WTC11 (cell line): ENCODE data around the gene YWHAH. TPM values are rescaled to one million over a fixed set of nuclear protein-coding genes. Genes with fewer than 3 reads are reported as not detected.
A peak's percentile ranks its signal among the peaks of the same experiment; 100 is the strongest.

ENCODE experiments used
- ATAC-seq: fragments of 200-7000 bp; cut with Tn5 transposase; 2 replicates; pipeline ENCODE4 v1.10.0; 2021; ENCODE audit warnings: mild to moderate bottlenecking, moderate library complexity
- CTCF ChIA-PET: fragments of 300-600 bp; sonication (Branson Sonifier 250); formaldehyde crosslinking; loops from one replicate; lab custom pipeline; 2021; ENCODE audit warnings: antibody characterized with exemption; lab: Charles Lee
- POLR2A ChIA-PET: fragments of 350-600 bp; sonication (Branson Sonifier 250); formaldehyde crosslinking; loops from one replicate; lab custom pipeline; 2021; ENCODE audit warnings: antibody characterized with exemption; lab: Charles Lee
- DNase-seq: peaks from one replicate; pipeline ENCODE4 v3.0.0; 2021; ENCODE audit warnings: low spot score
- H3K27ac Mint-ChIP-seq: 2 replicates; pipeline ENCODE4 v1.8.0; 2021; ENCODE audit warnings: mixed read lengths
- H3K27me3 Mint-ChIP-seq: 2 replicates; pipeline ENCODE4 v1.8.0; 2021; ENCODE audit warnings: low read depth, mild to moderate bottlenecking, moderate library complexity, mixed read lengths
- H3K36me3 Mint-ChIP-seq: 2 replicates; pipeline ENCODE4 v1.8.0; 2021; ENCODE audit warnings: mixed read lengths
- H3K4me1 Mint-ChIP-seq: 2 replicates; pipeline ENCODE4 v1.8.0; 2022; ENCODE audit warnings: mixed read lengths
- H3K4me3 Mint-ChIP-seq: 2 replicates; pipeline ENCODE4 v1.8.0; 2021; ENCODE audit warnings: mild to moderate bottlenecking, moderate library complexity, mixed read lengths
- H3K9me3 Mint-ChIP-seq: 2 replicates; pipeline ENCODE4 v1.8.0; 2021; ENCODE audit warnings: mixed read lengths
- ARID4B ChIP-seq: sonication (generic); formaldehyde crosslinking; IDR thresholded peaks from 2 replicates; pipeline ENCODE4 v1.8.0; 2023; ENCODE audit warnings: missing genetic modification reagents, mild to moderate bottlenecking, borderline replicate concordance
- CBFB ChIP-seq: sonication (generic); formaldehyde crosslinking; IDR thresholded peaks from 2 replicates; pipeline ENCODE4 v1.8.1; 2022; ENCODE audit warnings: mild to moderate bottlenecking, low read depth, missing genetic modification reagents
- CTCF ChIP-seq: fragments of 200-600 bp; IDR thresholded peaks from 2 replicates; pipeline ENCODE4 v1.8.0; 2022; ENCODE audit warnings: antibody characterized with exemption
- ELF4 ChIP-seq: sonication (generic); formaldehyde crosslinking; IDR thresholded peaks from 2 replicates; pipeline ENCODE4 v1.8.1; 2022; ENCODE audit warnings: low read depth, mild to moderate bottlenecking, moderate library complexity, missing genetic modification reagents
- EMX1 ChIP-seq: fragments of 250-450 bp; sonication (Bioruptor Pico); IDR thresholded peaks from 2 replicates; pipeline ENCODE4 v1.8.0; 2021; ENCODE audit warnings: mild to moderate bottlenecking
- ETV6 ChIP-seq: sonication (generic); formaldehyde crosslinking; IDR thresholded peaks from 2 replicates; pipeline ENCODE4 v1.8.1; 2022; ENCODE audit warnings: mild to moderate bottlenecking, missing genetic modification reagents
- FOXJ3 ChIP-seq: sonication (generic); formaldehyde crosslinking; IDR thresholded peaks from 2 replicates; pipeline ENCODE4 v1.9.0; 2021; ENCODE audit warnings: missing genetic modification reagents, mild to moderate bottlenecking, borderline replicate concordance
- HMGXB4 ChIP-seq: sonication (generic); formaldehyde crosslinking; IDR thresholded peaks from 2 replicates; pipeline ENCODE4 v1.8.1; 2023; ENCODE audit warnings: mild to moderate bottlenecking, moderate library complexity, missing genetic modification reagents
- IRF1 ChIP-seq: sonication (generic); formaldehyde crosslinking; IDR thresholded peaks from 2 replicates; pipeline ENCODE4 v1.8.0; 2023; ENCODE audit warnings: missing genetic modification reagents
- JUN ChIP-seq: sonication (generic); formaldehyde crosslinking; IDR thresholded peaks from 2 replicates; pipeline ENCODE4 v1.8.0; 2023; ENCODE audit warnings: mild to moderate bottlenecking, missing genetic modification reagents
- MAX ChIP-seq: sonication (generic); formaldehyde crosslinking; IDR thresholded peaks from 2 replicates; pipeline ENCODE4 v1.8.0; 2022; ENCODE audit warnings: mild to moderate bottlenecking, missing genetic modification reagents
- NR3C1 ChIP-seq: sonication (generic); formaldehyde crosslinking; conservative IDR thresholded peaks from 2 replicates; pipeline ENCODE4 v1.8.1; 2023; ENCODE audit warnings: low read depth, mild to moderate bottlenecking, missing genetic modification reagents
- PRRX2 ChIP-seq: fragments of 250-450 bp; sonication (Bioruptor Pico); IDR thresholded peaks from 2 replicates; pipeline ENCODE4 v1.8.0; 2021; ENCODE audit warnings: mild to moderate bottlenecking
- SOX15 ChIP-seq: fragments of 250-450 bp; sonication (Bioruptor Pico); IDR thresholded peaks from 2 replicates; pipeline ENCODE4 v1.9.0; 2021; ENCODE audit warnings: mild to moderate bottlenecking
- TCF7 ChIP-seq: sonication (generic); formaldehyde crosslinking; IDR thresholded peaks from 2 replicates; pipeline ENCODE4 v1.8.0; 2022; ENCODE audit warnings: mild to moderate bottlenecking, low read depth, missing genetic modification reagents, moderate library complexity
- ZNF138 ChIP-seq: sonication (generic); formaldehyde crosslinking; conservative IDR thresholded peaks from 2 replicates; pipeline ENCODE4 v1.8.1; 2022; ENCODE audit warnings: mild to moderate bottlenecking, moderate library complexity, missing genetic modification reagents
- ZNF281 ChIP-seq: sonication (generic); formaldehyde crosslinking; IDR thresholded peaks from 2 replicates; pipeline ENCODE4 v1.8.0; 2023; ENCODE audit warnings: mild to moderate bottlenecking, missing genetic modification reagents
- ZNF532 ChIP-seq: fragments of 250-450 bp; sonication (Bioruptor Pico); IDR thresholded peaks from 2 replicates; pipeline ENCODE4 v1.9.0; 2021; ENCODE audit warnings: mild to moderate bottlenecking, borderline replicate concordance
- total RNA-seq: library from RNA; stranded (reverse); gene quantifications from 3 replicates; pipeline ENCODE4 v1.2.3, GENCODE V29; 2021

Gene YWHAH
- total RNA-seq, 1 experiment from 2014 or later: 203 TPM

GRCh38 chr22:31953261-31953660 lies 8.9 kb downstream of the YWHAH start (continued):
- TF ChIP-seq ARID4B: no peak
- TF ChIP-seq PRRX2: no peak
- no peak for TF ChIP-seq FOXJ3 (CRISPR knock-in tag)
- no peak for TF ChIP-seq JUN (CRISPR knock-in tag)

GRCh38 chr22:31954535-31955523 lies 10.5 kb downstream of the YWHAH start:
- H3K4me1 Mint-ChIP-seq: peaks cover 56% of the 10 kb centered on the region
- CTCF ChIA-PET: interaction anchor here (9.0 kb wide), 1 partner anchor 16 kb away, joined by 107 read pairs; no protein-coding TSS in a partner anchor
- peak overlapping the region; percentile 7 for H3K27ac Mint-ChIP-seq
- H3K9me3 Mint-ChIP-seq: no peaks in the 10 kb centered on the region
- POLR2A ChIA-PET: interaction anchor here (0.6 kb wide), 1 partner anchor 214 kb away, joined by 8 read pairs; no protein-coding TSS in a partner anchor
- no peak overlapping the region for H3K4me3 Mint-ChIP-seq
- ATAC-seq: no peak
- no peaks in the 10 kb centered on the region for H3K27me3 Mint-ChIP-seq
- no peak for DNase-seq
- peaks cover 35% of the 10 kb centered on the region for H3K36me3 Mint-ChIP-seq
- TF ChIP-seq ETV6: no peak
- TF ChIP-seq ZNF138 (CRISPR knock-in tag): no peak
- no peak for TF ChIP-seq HMGXB4
- TF ChIP-seq SOX15 (CRISPR knock-in tag): no peak
- no peak for TF ChIP-seq MAX (CRISPR knock-in tag)
- no peak for TF ChIP-seq JUN (CRISPR knock-in tag)
- no peak for TF ChIP-seq ZNF532 (CRISPR knock-in tag)
- TF ChIP-seq ZNF281: no peak
- TF ChIP-seq CBFB: no peak
- no peak for TF ChIP-seq EMX1
- TF ChIP-seq TCF7 (CRISPR knock-in tag): no peak
- no peak for TF ChIP-seq CTCF
- TF ChIP-seq IRF1 (CRISPR knock-in tag): no peak
- no peak for TF ChIP-seq ELF4
- TF ChIP-seq NR3C1 (CRISPR knock-in tag): no peak
